H9 (cell line): ENCODE results near the gene C20orf173. TPM values are rescaled to one million over a fixed set of nuclear protein-coding genes. Genes with fewer than 3 reads are reported as not detected.

Experiments used
- DNase-seq: peaks from one replicate; pipeline ENCODE4 v3.0.0-alpha.2; 2017
- H2AFZ ChIP-seq: one replicate; pipeline ENCODE4 v1.6.1; 2013; ENCODE audit warnings: mild to moderate bottlenecking, low read length, control low read depth, moderate library complexity
- H2AK5ac ChIP-seq: 2 replicates; pipeline ENCODE4 v1.6.1; 2013; ENCODE audit warnings: low read length, control low read depth, mixed read lengths; ENCODE audit not compliant: insufficient read length
- H2BK120ac ChIP-seq: one replicate; pipeline ENCODE4 v1.6.1; 2013; ENCODE audit warnings: low read depth, mild to moderate bottlenecking, low read length, control low read depth, inconsistent platforms; ENCODE audit not compliant: poor library complexity, severe bottlenecking
- H2BK12ac ChIP-seq: 2 replicates; pipeline ENCODE4 v1.6.1; 2013; ENCODE audit warnings: low read length, control low read depth, mixed read lengths, low read depth; ENCODE audit not compliant: insufficient read length
- H2BK15ac ChIP-seq: 2 replicates; pipeline ENCODE4 v1.6.1; 2013; ENCODE audit warnings: low read depth, low read length, control low read depth
- H2BK20ac ChIP-seq: one replicate; pipeline ENCODE4 v1.6.1; 2013; ENCODE audit warnings: low read depth, mild to moderate bottlenecking, low read length, control low read depth, inconsistent platforms; ENCODE audit not compliant: poor library complexity, severe bottlenecking
- H2BK5ac ChIP-seq: 2 replicates; pipeline ENCODE4 v1.6.1; 2013; ENCODE audit warnings: low read length, control low read depth, mixed read lengths; ENCODE audit not compliant: insufficient read length
- H3K14ac ChIP-seq: 2 replicates; pipeline ENCODE4 v1.6.1; 2013; ENCODE audit warnings: low read length, control low read depth; ENCODE audit not compliant: insufficient read depth
- H3K18ac ChIP-seq: 2 replicates; pipeline ENCODE4 v1.6.1; 2013; ENCODE audit warnings: low read depth, mild to moderate bottlenecking, mixed read lengths, low read length, control low read depth; ENCODE audit not compliant: insufficient read length
- H3K23ac ChIP-seq: 2 replicates; pipeline ENCODE4 v1.6.1; 2013; ENCODE audit warnings: low read length, control low read depth, mixed read lengths, low read depth; ENCODE audit not compliant: insufficient read length
- H3K23me2 ChIP-seq: 2 replicates; pipeline ENCODE4 v1.6.1; 2013; ENCODE audit warnings: low read depth, mild to moderate bottlenecking, mixed read lengths, low read length, control low read depth; ENCODE audit not compliant: insufficient read length, poor library complexity, severe bottlenecking
- H3K27ac ChIP-seq: 2 replicates; pipeline ENCODE4 v1.5.1; 2013; ENCODE audit warnings: low read length, control low read depth, mixed read lengths, low read depth; ENCODE audit not compliant: insufficient read length
- H3K27me3 ChIP-seq: 2 replicates; pipeline ENCODE4 v1.6.1; 2013; ENCODE audit warnings: low read length, control low read depth, inconsistent platforms; ENCODE audit not compliant: insufficient read depth
- H3K4ac ChIP-seq: 2 replicates; pipeline ENCODE4 v1.6.1; 2013; ENCODE audit warnings: low read depth, mild to moderate bottlenecking, control low read depth, inconsistent platforms, low read length, moderate library complexity
- H3K4me1 ChIP-seq: 2 replicates; pipeline ENCODE4 v1.6.1; 2013; ENCODE audit warnings: low read length, control low read depth, inconsistent platforms; ENCODE audit not compliant: insufficient read depth
- H3K4me2 ChIP-seq: 2 replicates; pipeline ENCODE4 v1.6.1; 2013; ENCODE audit warnings: low read length, control low read depth, mixed read lengths; ENCODE audit not compliant: insufficient read length, insufficient read depth
- H3K56ac ChIP-seq: 2 replicates; pipeline ENCODE4 v1.6.1; 2013; ENCODE audit warnings: low read depth, mild to moderate bottlenecking, mixed read lengths, low read length, control low read depth; ENCODE audit not compliant: insufficient read length
- H3K79me1 ChIP-seq: 2 replicates; pipeline ENCODE4 v1.6.1; 2013; ENCODE audit warnings: low read depth, mild to moderate bottlenecking, moderate library complexity, low read length, control low read depth, inconsistent platforms; ENCODE audit not compliant: insufficient read depth, poor library complexity, severe bottlenecking
- H3K79me2 ChIP-seq: 2 replicates; pipeline ENCODE4 v1.6.1; 2013; ENCODE audit warnings: low read length, control low read depth, inconsistent platforms; ENCODE audit not compliant: insufficient read depth
- H3K9ac ChIP-seq: 2 replicates; pipeline ENCODE4 v1.6.1; 2013; ENCODE audit warnings: low read length, control low read depth, mixed read lengths; ENCODE audit not compliant: insufficient read length; ENCODE audit errors: extremely low read depth
- H3K9me3 ChIP-seq: one replicate; pipeline ENCODE4 v1.6.1; 2013; ENCODE audit warnings: low read depth, low read length, inconsistent platforms; ENCODE audit not compliant: control insufficient read depth
- H3T11ph ChIP-seq: one replicate; pipeline ENCODE4 v1.6.1; 2013; ENCODE audit warnings: mild to moderate bottlenecking, low read length, control low read depth, inconsistent platforms
- H4K20me1 ChIP-seq: one replicate; pipeline ENCODE4 v1.6.1; 2013; ENCODE audit not compliant: control insufficient read depth, insufficient read length, insufficient read depth
- H4K5ac ChIP-seq: 2 replicates; pipeline ENCODE4 v1.6.1; 2013; ENCODE audit warnings: low read depth, mild to moderate bottlenecking, mixed read lengths, low read length, control low read depth; ENCODE audit not compliant: insufficient read length
- H4K8ac ChIP-seq: replicated peaks from 2 replicates; pipeline ENCODE4 v1.6.1; 2013; ENCODE audit warnings: low read length, control low read depth, mixed read lengths, low read depth; ENCODE audit not compliant: insufficient read length
- H4K91ac ChIP-seq: 2 replicates; pipeline ENCODE4 v1.6.1; 2013; ENCODE audit warnings: low read depth, mild to moderate bottlenecking, moderate library complexity, mixed read lengths, low read length, control low read depth; ENCODE audit not compliant: insufficient read length
- H3K27ac Mint-ChIP-seq, 3 experiments: 2 replicates in 2 of 3; 3 replicates in 1 of 3; pipeline ENCODE4 v1.8.0; 2020 to 2021; ENCODE audit warnings: mixed read lengths in 3 of 3, mild to moderate bottlenecking in 1 of 3, moderate library complexity in 1 of 3
- H3K27me3 Mint-ChIP-seq: 2 replicates; pipeline ENCODE4 v1.8.0; 2021; ENCODE audit warnings: low read depth, mild to moderate bottlenecking, moderate library complexity, mixed read lengths
- H3K36me3 Mint-ChIP-seq, 3 experiments: 2 replicates in 2 of 3; 3 replicates in 1 of 3; pipeline ENCODE4 v1.8.0; 2020 to 2021; ENCODE audit warnings: low read depth in 3 of 3, mixed read lengths in 3 of 3; ENCODE audit not compliant: insufficient read depth in 1 of 3
- H3K4me1 Mint-ChIP-seq, 2 experiments: 2 replicates each; pipeline ENCODE4 v1.8.0; 2020; ENCODE audit warnings: mixed read lengths in 2 of 2
- H3K4me3 Mint-ChIP-seq, 2 experiments: 2 replicates in 1 of 2; 3 replicates in 1 of 2; pipeline ENCODE4 v1.8.0; 2020 to 2021; ENCODE audit warnings: mild to moderate bottlenecking in 2 of 2, mixed read lengths in 2 of 2, moderate library complexity in 1 of 2
- H3K9me3 Mint-ChIP-seq, 2 experiments: 2 replicates in 1 of 2; 3 replicates in 1 of 2; pipeline ENCODE4 v1.8.0; 2020; ENCODE audit warnings: mild to moderate bottlenecking in 2 of 2, mixed read lengths in 2 of 2, moderate library complexity in 1 of 2
- WGBS: extraction: QIAGEN DNeasy Blood & Tissue Kit; methylation state at CpG from one replicate; pipeline ENCODE4 v1.1.7; 2013; ENCODE audit warnings: missing lambda C conversion rate, low lambda C conversion rate, mixed read lengths; ENCODE audit not compliant: insufficient read length; ENCODE audit errors: extremely low coverage; 5-methylcytosine and 5-hydroxymethylcytosine counted together
- total RNA-seq: library from RNA; stranded (reverse); gene quantifications from 2 replicates; pipeline ENCODE4 v1.2.1, GENCODE V29; 2021
- TF ChIP-seq, protein P1 (sequence below): fragments of 200-600 bp; sonication (generic); conservative IDR thresholded peaks from 3 replicates; pipeline ENCODE4 v1.8.0; 2021; ENCODE audit warnings: antibody characterized with exemption, mild to moderate bottlenecking

Gene C20orf173
- total RNA-seq, 1 experiment from 2014 or later = not detected

GRCh38 chr20:35579196-35579595, 49.7 kb upstream of the C20orf173 start:
- H2AFZ ChIP-seq = no peak overlapping the region
- H3K9me3 Mint-ChIP-seq = peaks cover 0 to 2% of the 10 kb centered on the region in 2 experiments; a peak in 2 of 5 replicates
- H3K23ac ChIP-seq = no peak overlapping the region
- H3K79me1 ChIP-seq = no peaks in the 10 kb centered on the region
- H3K4me3 Mint-ChIP-seq = no peak overlapping the region
- H2BK120ac ChIP-seq = no peak overlapping the region
- peaks cover 5% of the 10 kb centered on the region for H3K27me3 Mint-ChIP-seq
- H2AK5ac ChIP-seq = no peak overlapping the region
- no peaks in the 10 kb centered on the region for H3K9me3 ChIP-seq
- no peak overlapping the region for H2BK5ac ChIP-seq
- H3T11ph ChIP-seq = no peak overlapping the region
- H3K36me3 Mint-ChIP-seq = peaks cover 0 to 3% (median 1%) of the 10 kb centered on the region in 3 experiments; a peak in 2 of 7 replicates
- H4K5ac ChIP-seq = no peak overlapping the region
- H3K56ac ChIP-seq = no peak overlapping the region
- H4K91ac ChIP-seq = no peak overlapping the region
- no peak overlapping the region for H3K27ac ChIP-seq
- no peaks in the 10 kb centered on the region for H3K4me1 ChIP-seq
- no peaks in the 10 kb centered on the region for H4K20me1 ChIP-seq
- no peak overlapping the region for H4K8ac ChIP-seq
- H3K23me2 ChIP-seq = no peaks in the 10 kb centered on the region
- H3K27ac Mint-ChIP-seq = no peak overlapping the region
- no peak overlapping the region for H3K4me2 ChIP-seq
- no peak for DNase-seq
- no peak overlapping the region for H3K14ac ChIP-seq
- H2BK15ac ChIP-seq = no peak overlapping the region
- H3K18ac ChIP-seq = no peak overlapping the region
- no peaks in the 10 kb centered on the region for H3K4me1 Mint-ChIP-seq
- no peaks in the 10 kb centered on the region for H3K79me2 ChIP-seq
- no peak overlapping the region for H3K4ac ChIP-seq
- H2BK20ac ChIP-seq = no peak overlapping the region
- no CpG with 5 or more reads among the region's 6 CpGs for WGBS
- no peak overlapping the region for H2BK12ac ChIP-seq
- H3K27me3 ChIP-seq = no peaks in the 10 kb centered on the region
- TF ChIP-seq, protein P1, sequence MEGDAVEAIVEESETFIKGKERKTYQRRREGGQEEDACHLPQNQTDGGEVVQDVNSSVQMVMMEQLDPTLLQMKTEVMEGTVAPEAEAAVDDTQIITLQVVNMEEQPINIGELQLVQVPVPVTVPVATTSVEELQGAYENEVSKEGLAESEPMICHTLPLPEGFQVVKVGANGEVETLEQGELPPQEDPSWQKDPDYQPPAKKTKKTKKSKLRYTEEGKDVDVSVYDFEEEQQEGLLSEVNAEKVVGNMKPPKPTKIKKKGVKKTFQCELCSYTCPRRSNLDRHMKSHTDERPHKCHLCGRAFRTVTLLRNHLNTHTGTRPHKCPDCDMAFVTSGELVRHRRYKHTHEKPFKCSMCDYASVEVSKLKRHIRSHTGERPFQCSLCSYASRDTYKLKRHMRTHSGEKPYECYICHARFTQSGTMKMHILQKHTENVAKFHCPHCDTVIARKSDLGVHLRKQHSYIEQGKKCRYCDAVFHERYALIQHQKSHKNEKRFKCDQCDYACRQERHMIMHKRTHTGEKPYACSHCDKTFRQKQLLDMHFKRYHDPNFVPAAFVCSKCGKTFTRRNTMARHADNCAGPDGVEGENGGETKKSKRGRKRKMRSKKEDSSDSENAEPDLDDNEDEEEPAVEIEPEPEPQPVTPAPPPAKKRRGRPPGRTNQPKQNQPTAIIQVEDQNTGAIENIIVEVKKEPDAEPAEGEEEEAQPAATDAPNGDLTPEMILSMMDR = no peak
- no peak overlapping the region for H3K9ac ChIP-seq
